Panc1 (cell line): ENCODE measurements around the gene HINT2. TPM values are rescaled to one million over a fixed set of nuclear protein-coding genes. Genes with fewer than 3 reads are reported as not detected.

Experiments used
- ATAC-seq: fragments of 200-7000 bp; cut with Tn5 transposase; 2 replicates; pipeline ENCODE4 v1.9.1; 2020; ENCODE audit warnings: mild to moderate bottlenecking, moderate library complexity
- BruUV-seq: library from RNA; stranded (reverse); fragments of 400-500 nt; replicated peaks from 2 replicates; lab custom pipeline; 2021; lab: Mats Ljungman, UMichigan
- CTCF ChIA-PET: fragments of 300-600 bp; sonication (Branson Sonifier 250); formaldehyde crosslinking; loops from one replicate; lab custom pipeline; 2022; ENCODE audit warnings: antibody characterized with exemption; lab: Charles Lee
- POLR2A ChIA-PET: fragments of 300-600 bp; sonication (Branson Sonifier 250); formaldehyde crosslinking; loops from one replicate; lab custom pipeline; 2022; ENCODE audit warnings: antibody characterized with exemption; lab: Charles Lee
- DNase-seq: peaks from one replicate; pipeline ENCODE4 v3.0.0-alpha.2; 2010; ENCODE audit warnings: low read depth, low spot score
- H3K27ac ChIP-seq: 2 replicates; pipeline ENCODE4 v1.5.1; 2011; ENCODE audit warnings: mild to moderate bottlenecking, low read length, inconsistent platforms
- H3K27me3 ChIP-seq: fragments of 200-500 bp; sonication (Bioruptor generic); 2 replicates; pipeline ENCODE4 v1.6.0; 2014; ENCODE audit warnings: low read length, inconsistent platforms; ENCODE audit not compliant: control insufficient read depth, insufficient read depth
- H3K36me3 ChIP-seq: fragments of 200-500 bp; sonication (Bioruptor generic); 2 replicates; pipeline ENCODE4 v1.5.1; 2014; ENCODE audit warnings: inconsistent platforms, mild to moderate bottlenecking, low read length, moderate library complexity; ENCODE audit not compliant: control insufficient read depth, insufficient read depth
- H3K4me1 ChIP-seq: 2 replicates; pipeline ENCODE4 v1.5.1; 2011; ENCODE audit warnings: inconsistent platforms, mild to moderate bottlenecking, low read length, moderate library complexity; ENCODE audit not compliant: control insufficient read depth, insufficient read depth
- H3K4me3 ChIP-seq, 2 experiments: 2 replicates each; pipeline ENCODE4 v1.5.1; 2011 to 2012; ENCODE audit warnings: low read depth in 2 of 2, low read length in 2 of 2, mild to moderate bottlenecking in 2 of 2, inconsistent platforms in 1 of 2, moderate library complexity in 1 of 2
- H3K9me3 ChIP-seq: fragments of 200-500 bp; sonication (Bioruptor generic); 2 replicates; pipeline ENCODE4 v1.5.1; 2014; ENCODE audit warnings: low read depth, mild to moderate bottlenecking, inconsistent platforms, low read length, moderate library complexity; ENCODE audit not compliant: control insufficient read depth, insufficient read depth
- CTCF ChIP-seq: fragments of 450-650 bp; IDR thresholded peaks from 2 replicates; pipeline ENCODE4 v1.5.1; 2017; ENCODE audit warnings: mild to moderate bottlenecking
- POLR2AphosphoS5 ChIP-seq: IDR thresholded peaks from 2 replicates; pipeline ENCODE4 v1.6.1; 2012; ENCODE audit warnings: mild to moderate bottlenecking, low read depth, low read length, moderate library complexity
- SIN3A ChIP-seq: IDR thresholded peaks from 2 replicates; pipeline ENCODE4 v1.6.1; 2012; ENCODE audit warnings: low read depth, mild to moderate bottlenecking, low read length, moderate library complexity, borderline replicate concordance; ENCODE audit not compliant: insufficient read depth
- TCF7L2 ChIP-seq: IDR thresholded peaks from 2 replicates; pipeline ENCODE4 v1.6.1; 2011; ENCODE audit warnings: mild to moderate bottlenecking, low read depth, low read length, inconsistent platforms
- in situ Hi-C: cut with HindIII; loops from 2 replicates; pipeline ENCODE4 v1.10.0; 2016; ENCODE audit warnings: low sequenced_read_pairs, low pct_unique_long_range_greater_than_20kb
- intact Hi-C: fragments of 100-400 bp; cut with micrococcal nuclease; formaldehyde crosslinking; loops from one replicate; pipeline ENCODE4 v1.10.0; 2022; ENCODE audit not compliant: unreplicated experiment
- total RNA-seq: library from RNA; stranded (reverse); gene quantifications from one replicate; pipeline ENCODE4 v1.2.1, GENCODE V29; 2021; ENCODE audit not compliant: unreplicated experiment
- TF ChIP-seq, protein P1 (sequence below), 2 experiments: IDR thresholded peaks; 2 replicates each; pipeline ENCODE4 v1.6.1; 2011 to 2012; ENCODE audit warnings: low read depth in 2 of 2, control low read depth in 1 of 2, low read length in 1 of 2, mild to moderate bottlenecking in 1 of 2, moderate library complexity in 1 of 2; ENCODE audit not compliant: insufficient read depth in 1 of 2

HINT2 gene
- total RNA-seq, 1 experiment from 2014 or later: 75.6 TPM

GRCh38 chr9:35814106-35814840 lies 569 bp downstream of the HINT2 start:
- intact Hi-C loops: loop anchor here (10.0 kb wide), 1 partner anchor 159 kb away; the partner anchor contains the start of genes CCDC107, RMRP and SIT1
- in situ Hi-C loops: no loop called here
- Histone ChIP-seq H3K4me1 (peaks cover 29% of the 10 kb centered on the region), H3K36me3 (no peaks in the 10 kb centered on the region), H3K27me3 (peaks cover 3% of the 10 kb centered on the region; the same call in 1 of the 2 replicates), H3K9me3 (no peaks in the 10 kb centered on the region), H3K27ac (peak overlapping the region; percentile 85), H3K4me3 (peak overlapping the region; percentile 88 to 90)
- 0 out of 2 replicates have a peak, but pooled peaks have one; percentile 0 for TF ChIP-seq POLR2AphosphoS5
- TF ChIP-seq TCF7L2: no peak
- ATAC-seq (peak; percentile 35), DNase-seq (no peak)
- CTCF ChIA-PET: interaction anchor here (0.5 kb wide), 1 partner anchor 142 kb away, joined by 7 read pairs; no protein-coding TSS in a partner anchor
- POLR2A ChIA-PET: interaction anchor here (1.0 kb wide), 1 partner anchor 80 kb away, joined by 3 read pairs; no protein-coding TSS in a partner anchor
- BruUV-seq: no TSS peak

- H3K9me3 ChIP-seq: no peaks in the 10 kb centered on the region
- H3K36me3 ChIP-seq: no peaks in the 10 kb centered on the region
- H3K27ac ChIP-seq: peak overlapping the region; percentile 85
- no peak for DNase-seq
- in situ Hi-C loops (no loop called here), intact Hi-C loops (loop anchor here (10.0 kb wide), 1 partner anchor 159 kb away; the partner anchor contains the start of genes CCDC107, RMRP and SIT1)
- TF ChIP-seq CTCF (peak; percentile 75), POLR2AphosphoS5 (0 out of 2 replicates have a peak, but pooled peaks have one; percentile 22), SIN3A (no peak)
- TF ChIP-seq, protein P1, sequence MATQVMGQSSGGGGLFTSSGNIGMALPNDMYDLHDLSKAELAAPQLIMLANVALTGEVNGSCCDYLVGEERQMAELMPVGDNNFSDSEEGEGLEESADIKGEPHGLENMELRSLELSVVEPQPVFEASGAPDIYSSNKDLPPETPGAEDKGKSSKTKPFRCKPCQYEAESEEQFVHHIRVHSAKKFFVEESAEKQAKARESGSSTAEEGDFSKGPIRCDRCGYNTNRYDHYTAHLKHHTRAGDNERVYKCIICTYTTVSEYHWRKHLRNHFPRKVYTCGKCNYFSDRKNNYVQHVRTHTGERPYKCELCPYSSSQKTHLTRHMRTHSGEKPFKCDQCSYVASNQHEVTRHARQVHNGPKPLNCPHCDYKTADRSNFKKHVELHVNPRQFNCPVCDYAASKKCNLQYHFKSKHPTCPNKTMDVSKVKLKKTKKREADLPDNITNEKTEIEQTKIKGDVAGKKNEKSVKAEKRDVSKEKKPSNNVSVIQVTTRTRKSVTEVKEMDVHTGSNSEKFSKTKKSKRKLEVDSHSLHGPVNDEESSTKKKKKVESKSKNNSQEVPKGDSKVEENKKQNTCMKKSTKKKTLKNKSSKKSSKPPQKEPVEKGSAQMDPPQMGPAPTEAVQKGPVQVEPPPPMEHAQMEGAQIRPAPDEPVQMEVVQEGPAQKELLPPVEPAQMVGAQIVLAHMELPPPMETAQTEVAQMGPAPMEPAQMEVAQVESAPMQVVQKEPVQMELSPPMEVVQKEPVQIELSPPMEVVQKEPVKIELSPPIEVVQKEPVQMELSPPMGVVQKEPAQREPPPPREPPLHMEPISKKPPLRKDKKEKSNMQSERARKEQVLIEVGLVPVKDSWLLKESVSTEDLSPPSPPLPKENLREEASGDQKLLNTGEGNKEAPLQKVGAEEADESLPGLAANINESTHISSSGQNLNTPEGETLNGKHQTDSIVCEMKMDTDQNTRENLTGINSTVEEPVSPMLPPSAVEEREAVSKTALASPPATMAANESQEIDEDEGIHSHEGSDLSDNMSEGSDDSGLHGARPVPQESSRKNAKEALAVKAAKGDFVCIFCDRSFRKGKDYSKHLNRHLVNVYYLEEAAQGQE (IDR thresholded peaks at IDR 0.05; ENCODE audit: insufficient read depth in 1 of 2, low read depth in 2 of 2, low read length in 1 of 2): no peak
- CTCF ChIA-PET: interaction anchor here (0.5 to 0.7 kb wide), 2 partner anchors 10 to 238 kb away, joined by 3 read pairs; no protein-coding TSS in a partner anchor
- BruUV-seq: TSS peak; percentile 94
- POLR2A ChIA-PET: interaction anchor here (1.0 kb wide), 1 partner anchor 79 kb away, joined by 3 read pairs; no protein-coding TSS in a partner anchor
- peak overlapping the region in 1 of 2 experiments; percentile 90; a peak in 2 of 4 replicates for H3K4me3 ChIP-seq
- no peak for ATAC-seq
- peaks cover 29% of the 10 kb centered on the region for H3K4me1 ChIP-seq
- H3K27me3 ChIP-seq: peaks cover 3% of the 10 kb centered on the region; the same call in 1 of the 2 replicates
These were observed 1.3 kb downstream of the HINT2 start for GRCh38 chr9:35813434-35814105.
